Fibroblast of gingiva (primary cell): ENCODE results near the gene UBAC2.
"Not testable (repeated sequence)": the region's sequence is repeated elsewhere in the genome, so short reads cannot be mapped to it uniquely, and the experiment has no call there.

ENCODE experiments used
- DNase-seq: peaks from one replicate; pipeline ENCODE4 v3.0.0-alpha.2; 2011; ENCODE audit warnings: low read depth

Gene UBAC2

GRCh38 chr13:99249178-99249577 lies 48.5 kb downstream of the UBAC2 start:
- not testable (repeated sequence) for DNase-seq

GRCh38 chr13:99249606-99250005 lies 49.0 kb downstream of the UBAC2 start:
- DNase-seq: not testable (repeated sequence)

GRCh38 chr13:99250982-99251825 lies 50.5 kb downstream of the UBAC2 start:
- DNase-seq: no peak

GRCh38 chr13:99251921-99252320 lies 51.3 kb downstream of the UBAC2 start:
- DNase-seq: no peak

GRCh38 chr13:99254830-99255229 lies 54.2 kb downstream of the UBAC2 start:
- DNase-seq: no peak

GRCh38 chr13:99255271-99255670 lies 54.6 kb downstream of the UBAC2 start:
- no peak for DNase-seq

- no peak for DNase-seq
These were observed 55.6 kb downstream of the UBAC2 start for GRCh38 chr13:99256283-99256682.

- DNase-seq: peak; percentile 68
These were observed 56.1 kb downstream of the UBAC2 start for GRCh38 chr13:99256709-99257108.

- no peak for DNase-seq
These were observed 56.6 kb downstream of the UBAC2 start for GRCh38 chr13:99257291-99257690.

- no peak for DNase-seq
These were observed 57.7 kb downstream of the UBAC2 start, which contains the start of gene GPR18 for GRCh38 chr13:99258210-99258860. Gene GPR18 (minus strand): TSS chr13:99258379. CDS start chr13:99255872, 2,507 bp downstream.

- DNase-seq: no peak
These were observed 58.3 kb downstream of the UBAC2 start for GRCh38 chr13:99258946-99259345.

GRCh38 chr13:99260216-99260615 lies 59.6 kb downstream of the UBAC2 start:
- no peak for DNase-seq

- no peak for DNase-seq
These were observed 60.4 kb downstream of the UBAC2 start for GRCh38 chr13:99261059-99261458.

- no peak for DNase-seq
These were observed 62.6 kb downstream of the UBAC2 start for GRCh38 chr13:99263126-99263785.

- DNase-seq: no peak
These were observed 63.4 kb downstream of the UBAC2 start for GRCh38 chr13:99264051-99264450.

- DNase-seq: no peak
These were observed 64.6 kb downstream of the UBAC2 start for GRCh38 chr13:99265162-99265800.

GRCh38 chr13:99265821-99266426 lies 65.3 kb downstream of the UBAC2 start:
- DNase-seq: peak; percentile 51

GRCh38 chr13:99266827-99267226 lies 66.2 kb downstream of the UBAC2 start:
- no peak for DNase-seq

- no peak for DNase-seq
These were observed 67.3 kb downstream of the UBAC2 start for GRCh38 chr13:99267927-99268326.

GRCh38 chr13:99268822-99269221 lies 68.2 kb downstream of the UBAC2 start:
- no peak for DNase-seq

GRCh38 chr13:99269627-99270241 lies 69.1 kb downstream of the UBAC2 start:
- peak; percentile 63 for DNase-seq
